GM19467 (cell line): ENCODE results near the gene TCEA2.
"Not testable (repeated sequence)": the region's sequence is repeated elsewhere in the genome, so short reads cannot be mapped to it uniquely, and the experiment has no call there.

ENCODE experiments used
- ATAC-seq: cut with Tn5 transposase; IDR thresholded peaks from one replicate; pipeline ENCODE4 v1.9.1; 2021; ENCODE audit warnings: mild to moderate bottlenecking, moderate library complexity; ENCODE audit not compliant: unreplicated experiment

The TCEA2 gene

GRCh38 chr20:64105846-64106434 lies 42.9 kb downstream of the TCEA2 start:
- no peak for ATAC-seq

- no peak for ATAC-seq
Measured at GRCh38 chr20:64106435-64106961, 43.5 kb downstream of the TCEA2 start.

GRCh38 chr20:64106981-64107735 lies 44.2 kb downstream of the TCEA2 start, which contains the start of gene NPBWR2:
TSS of gene NPBWR2 (minus strand) at chr20:64107565. CDS start at chr20:64106831, 734 bp downstream.
- ATAC-seq, result no peak

- no peak for ATAC-seq
Measured at GRCh38 chr20:64107736-64108457, 44.9 kb downstream of the TCEA2 start.

- no peak for ATAC-seq
Measured at GRCh38 chr20:64108731-64109681, 46.0 kb downstream of the TCEA2 start.

GRCh38 chr20:64109831-64110391 lies 46.9 kb downstream of the TCEA2 start:
- ATAC-seq, result no peak

- ATAC-seq, result no peak
Measured at GRCh38 chr20:64110411-64111068, 47.5 kb downstream of the TCEA2 start.

GRCh38 chr20:64111841-64112641 lies 49.0 kb downstream of the TCEA2 start:
- no peak for ATAC-seq

GRCh38 chr20:64112691-64113443 lies 49.9 kb downstream of the TCEA2 start:
- ATAC-seq, result no peak

GRCh38 chr20:64113444-64113775 lies 50.4 kb downstream of the TCEA2 start:
- no peak for ATAC-seq

- ATAC-seq, result no peak
Measured at GRCh38 chr20:64113796-64114355, 50.9 kb downstream of the TCEA2 start.

GRCh38 chr20:64114356-64114971 lies 51.5 kb downstream of the TCEA2 start:
- ATAC-seq, result no peak

GRCh38 chr20:64115171-64115911 lies 52.3 kb downstream of the TCEA2 start:
- ATAC-seq, result no peak

- no peak for ATAC-seq
Measured at GRCh38 chr20:64116016-64116415, 53.0 kb downstream of the TCEA2 start.

- no peak for ATAC-seq
Measured at GRCh38 chr20:64116541-64117431, 53.8 kb downstream of the TCEA2 start.

- ATAC-seq, result not testable (repeated sequence)
Measured at GRCh38 chr20:64117432-64117777, 54.4 kb downstream of the TCEA2 start.
